G401.6 (cell line): ENCODE measurements around the gene MAML1.

Experiments used
- FAIRE-seq: peaks from 2 replicates; lab custom pipeline; 2012; peaks lifted over from hg19 to GRCh38; lab: Jason Lieb, UNC

MAML1 gene

GRCh38 chr5:179824745-179825112 is 92.1 kb downstream of the MAML1 start:
- no peak for FAIRE-seq

- no peak for FAIRE-seq
Observed at GRCh38 chr5:179825655-179826182, 93.1 kb downstream of the MAML1 start.
